Epidermal melanocyte (primary cell): ENCODE data around the gene IQCK.
"Not testable (repeated sequence)": the region's sequence is repeated elsewhere in the genome, so short reads cannot be mapped to it uniquely, and the experiment has no call there.

Experiments used
- DNase-seq: peaks from one replicate; pipeline ENCODE4 v3.0.0; 2011; ENCODE audit warnings: low spot score; ENCODE audit not compliant: insufficient read length

IQCK gene

DNA sequence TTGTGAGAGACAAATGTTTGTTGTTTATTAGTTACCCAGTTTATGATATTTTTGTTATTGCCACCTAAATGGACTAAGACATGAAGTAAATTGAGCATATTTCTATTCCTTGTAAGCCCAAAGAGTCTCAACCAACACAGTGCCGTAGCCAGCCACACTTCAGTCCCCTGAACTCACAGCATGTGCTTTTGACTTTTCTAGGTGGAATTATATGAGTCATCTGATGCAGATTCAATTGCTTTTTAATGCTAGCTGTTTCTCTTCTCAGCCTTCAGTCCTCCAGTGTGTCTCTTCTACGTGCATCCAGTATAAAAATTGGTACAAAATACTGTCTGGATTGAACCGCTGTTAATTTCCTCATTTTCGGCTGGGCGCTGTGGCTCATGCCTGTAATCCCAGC, 39.0 kb downstream of the IQCK start:
- no peak for DNase-seq

DNA sequence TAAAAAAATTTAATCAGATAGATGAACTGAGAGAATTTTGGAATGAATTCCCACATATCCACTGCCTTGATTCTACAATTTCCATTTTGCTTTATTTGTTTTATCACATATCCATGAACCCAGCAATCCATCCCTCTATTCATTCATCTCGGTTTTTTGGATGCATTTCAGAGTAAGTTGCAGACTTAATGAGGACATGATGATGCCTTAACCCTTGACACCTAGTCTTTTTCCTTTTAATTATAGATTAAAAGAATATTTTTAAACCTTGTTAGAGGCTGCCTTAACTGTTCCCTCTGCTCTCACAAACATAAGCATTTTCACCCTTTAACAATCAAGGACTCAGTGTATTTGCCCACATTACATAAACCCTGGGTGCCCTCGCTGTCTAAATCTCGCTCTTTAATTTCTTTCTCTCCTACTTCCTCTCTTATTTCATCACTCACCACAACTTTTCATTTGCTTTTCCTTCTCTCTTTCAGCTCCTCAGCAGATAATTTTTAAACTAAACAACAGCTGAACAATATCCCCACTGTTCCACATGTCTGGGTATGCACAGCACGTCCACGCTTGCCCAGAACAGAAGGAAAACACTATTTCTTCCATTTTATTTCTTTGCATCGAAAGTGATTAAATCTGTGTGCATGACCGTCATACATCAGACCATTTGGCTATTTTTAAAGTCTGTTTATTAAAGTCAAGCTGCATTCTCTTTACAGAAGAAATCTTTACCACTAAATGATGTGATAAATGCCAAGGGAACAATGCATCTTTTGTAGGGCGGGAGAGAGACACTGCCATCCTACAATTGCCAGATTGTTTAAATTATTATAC, 39.9 kb downstream of the IQCK start:
- DNase-seq = peak; percentile 61

DNA sequence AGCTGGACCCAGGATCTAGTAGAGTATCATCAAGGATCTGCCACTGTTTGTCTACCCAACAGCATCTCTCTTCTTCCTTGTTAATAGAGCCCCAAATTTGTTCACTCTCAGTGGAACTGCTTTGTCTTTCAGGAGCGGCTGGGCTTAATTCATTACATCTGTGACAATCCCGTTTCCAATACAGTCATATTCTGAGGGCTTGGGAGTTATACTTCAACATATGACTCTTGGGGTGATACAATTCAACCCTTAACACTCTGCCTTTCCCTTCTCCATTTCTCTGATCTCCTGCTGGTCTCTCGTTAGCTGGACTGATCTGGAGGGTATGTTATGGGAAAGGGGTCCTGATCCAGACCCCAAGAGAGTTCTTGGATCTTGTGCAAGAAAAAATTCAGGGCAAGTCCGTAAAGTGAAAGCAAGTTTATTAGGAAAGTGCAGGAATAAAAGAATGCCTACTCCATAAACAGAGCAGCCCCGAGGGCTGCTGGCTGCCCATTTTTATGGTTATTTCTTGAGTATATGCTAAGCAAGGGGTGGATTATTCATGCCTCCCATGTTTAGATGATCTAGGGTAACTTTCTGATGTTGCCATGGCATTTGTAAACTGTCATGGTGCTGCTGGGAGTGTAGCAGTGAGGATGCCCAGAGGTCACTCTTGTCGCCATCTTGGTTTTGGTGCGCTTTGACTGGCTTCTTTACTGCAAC, 42.4 kb downstream of the IQCK start:
- no peak for DNase-seq

- DNase-seq = no peak
Measured at GRCh38 chr16:19765860-19766553, 47.9 kb downstream of the IQCK start.

DNA sequence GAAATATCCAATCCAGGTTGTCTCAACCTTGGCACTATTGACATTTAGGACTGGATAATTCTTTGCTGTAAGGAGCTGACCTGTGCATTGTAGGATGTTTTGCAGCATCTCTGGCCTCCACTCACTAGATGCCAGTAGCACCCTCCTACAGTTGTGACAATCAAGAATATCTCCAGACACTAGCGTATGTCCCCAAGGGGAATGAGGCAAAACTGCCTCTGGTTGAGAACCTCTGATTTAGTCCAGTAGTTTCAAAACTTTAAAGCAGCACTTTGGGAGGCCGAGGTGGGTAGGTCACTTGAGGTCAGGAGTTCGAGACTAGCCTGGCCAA, 48.4 kb downstream of the IQCK start:
- no peak for DNase-seq

DNA sequence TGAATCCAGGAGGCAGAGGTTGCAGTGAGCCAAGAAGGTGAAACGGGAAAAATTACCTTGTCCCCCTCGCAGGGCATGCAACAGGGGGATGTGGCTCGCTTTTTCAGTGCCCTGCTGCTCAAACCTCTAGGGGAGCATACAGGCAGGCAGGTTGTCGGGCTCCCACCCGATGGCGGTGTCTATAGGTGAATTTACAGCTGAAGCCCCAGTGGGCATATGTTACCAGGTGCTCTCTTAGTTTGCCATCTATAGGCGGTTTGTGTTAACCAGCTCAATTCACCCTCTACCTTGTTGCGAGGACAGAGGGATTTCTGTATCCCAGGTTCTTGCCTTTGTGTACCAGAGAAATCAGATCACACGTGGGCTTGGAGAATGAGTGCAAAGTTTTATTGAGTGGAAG, 48.9 kb downstream of the IQCK start:
- no peak for DNase-seq

GRCh38 chr16:19767497-19767896, 49.4 kb downstream of the IQCK start:
- DNase-seq = no peak

GRCh38 chr16:19769239-19769638, 51.2 kb downstream of the IQCK start:
- DNase-seq = no peak

- no peak for DNase-seq
Measured at GRCh38 chr16:19771040-19771439, 53.0 kb downstream of the IQCK start.

DNA sequence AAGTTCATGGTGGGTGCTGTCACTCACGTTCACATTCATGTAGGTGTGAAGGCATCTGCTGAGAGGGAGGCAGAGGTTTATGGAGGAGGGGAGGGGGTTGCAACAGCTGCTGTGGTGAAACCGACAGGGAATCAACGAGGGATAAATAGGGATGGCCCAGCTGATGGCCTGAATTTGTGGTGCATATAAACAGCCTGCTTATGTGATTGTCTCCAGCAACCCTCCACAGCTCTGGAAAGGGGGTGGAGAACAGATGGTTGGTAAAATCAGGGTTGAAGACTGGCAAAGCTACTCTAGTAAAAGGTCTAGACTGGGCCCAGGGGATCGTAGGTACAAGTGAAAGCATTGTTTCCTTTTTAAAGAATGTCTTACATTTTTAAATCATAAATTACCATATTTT, 53.7 kb downstream of the IQCK start:
- DNase-seq = no peak

GRCh38 chr16:19774024-19774423, 56.0 kb downstream of the IQCK start:
- DNase-seq = no peak

GRCh38 chr16:19776147-19776546, 58.1 kb downstream of the IQCK start:
- no peak for DNase-seq

DNA sequence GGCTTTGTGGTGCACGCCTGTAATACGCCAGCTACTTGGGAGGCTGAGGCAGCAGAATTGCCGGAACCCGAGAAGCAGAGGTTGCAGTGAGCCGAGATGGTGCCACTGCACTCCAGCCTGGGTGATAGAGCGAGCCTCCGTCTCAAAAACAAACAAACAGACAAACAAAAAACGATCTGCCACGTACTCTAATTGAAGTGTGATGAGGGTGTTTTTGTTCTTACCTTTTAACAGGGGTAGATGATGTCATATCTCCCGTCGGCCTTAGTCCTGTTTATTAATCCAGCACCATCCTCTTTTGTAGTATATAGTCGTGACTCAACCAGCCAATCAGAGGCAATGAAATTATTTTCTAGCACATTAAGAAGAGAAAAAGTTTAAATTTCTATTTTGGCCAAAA, 58.5 kb downstream of the IQCK start:
- DNase-seq = no peak

GRCh38 chr16:19780321-19780720, 62.2 kb downstream of the IQCK start:
- no peak for DNase-seq

DNA sequence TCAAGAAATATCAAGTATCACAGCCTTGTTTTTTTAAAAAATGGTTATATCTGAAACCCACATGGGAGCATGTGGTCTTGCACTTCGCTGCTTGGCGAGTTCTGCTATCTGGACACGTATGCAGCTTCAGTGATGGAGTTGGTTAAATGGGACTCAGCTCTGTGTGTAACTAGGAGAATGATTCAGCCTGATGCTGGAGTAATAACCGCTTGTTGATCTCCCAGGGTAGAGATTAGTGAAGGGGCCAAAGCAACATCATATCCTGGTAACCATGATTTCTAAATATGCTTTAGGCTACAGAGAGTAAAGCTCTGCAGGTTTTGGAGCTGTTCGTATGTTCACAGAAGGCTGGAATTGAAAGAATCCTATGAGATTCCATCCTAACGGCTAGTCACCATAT, 63.2 kb downstream of the IQCK start:
- DNase-seq = no peak

DNA sequence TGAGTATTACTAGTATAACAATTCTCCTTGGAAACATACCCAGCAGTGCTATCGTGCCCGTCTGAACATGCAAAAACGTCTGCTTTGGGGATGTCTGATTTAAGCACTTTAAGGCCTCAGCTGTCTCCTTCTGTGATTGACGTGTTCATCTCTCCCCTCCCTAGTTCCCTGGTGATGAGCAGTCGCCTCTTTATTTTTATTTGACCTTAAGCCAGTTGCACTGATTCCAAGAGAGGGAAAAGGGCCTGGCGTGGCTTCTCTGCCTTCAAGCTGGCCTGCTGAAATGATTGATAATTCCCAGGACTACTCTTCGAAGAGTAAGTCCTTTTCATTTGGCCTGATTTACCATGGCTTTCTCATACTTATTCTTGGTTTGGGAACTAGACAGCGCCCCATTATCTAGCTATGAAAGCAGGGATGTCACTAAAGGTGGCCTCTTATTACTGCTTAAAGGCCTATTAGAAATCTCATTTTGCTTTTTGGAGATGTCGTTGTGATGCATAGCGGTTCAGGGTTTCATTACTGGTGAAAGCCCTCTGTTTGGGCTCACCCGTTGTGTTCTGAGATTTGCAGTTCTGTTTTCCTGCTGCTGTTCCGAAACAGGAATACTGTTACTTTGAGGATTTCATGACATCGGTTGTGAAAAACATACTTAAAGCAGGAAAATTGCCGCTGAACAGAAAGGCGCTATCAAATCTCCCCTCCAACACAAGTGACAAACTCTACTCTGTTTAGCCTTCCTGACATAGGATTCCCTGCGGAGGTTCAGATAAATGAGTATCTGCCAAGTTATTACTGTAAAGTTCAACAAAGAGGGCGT, 65.5 kb downstream of the IQCK start:
- no peak for DNase-seq

- DNase-seq = no peak
Measured at GRCh38 chr16:19784183-19784736, 66.2 kb downstream of the IQCK start.

DNA sequence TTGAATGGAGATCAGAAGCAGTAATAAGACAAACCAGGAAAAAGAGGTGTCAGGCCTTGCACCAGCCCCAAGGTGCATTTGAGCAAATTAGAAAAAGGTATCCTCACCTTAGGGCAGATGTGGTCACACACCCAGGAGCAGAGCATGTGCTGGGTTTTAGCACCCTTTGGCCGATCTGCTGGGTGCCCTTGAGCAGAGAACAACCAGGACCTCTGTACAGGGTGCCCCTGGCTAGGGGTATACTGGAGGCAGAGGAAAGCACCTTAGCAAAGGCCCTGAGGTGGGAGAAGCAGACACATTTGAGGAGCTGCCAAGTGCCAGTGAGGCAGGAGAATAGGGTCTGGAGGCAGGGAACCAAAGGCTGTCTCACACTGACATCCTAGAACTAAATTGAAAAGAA, 67.0 kb downstream of the IQCK start:
- no peak for DNase-seq

- no peak for DNase-seq
Measured at GRCh38 chr16:19785512-19786130, 67.5 kb downstream of the IQCK start.

DNA sequence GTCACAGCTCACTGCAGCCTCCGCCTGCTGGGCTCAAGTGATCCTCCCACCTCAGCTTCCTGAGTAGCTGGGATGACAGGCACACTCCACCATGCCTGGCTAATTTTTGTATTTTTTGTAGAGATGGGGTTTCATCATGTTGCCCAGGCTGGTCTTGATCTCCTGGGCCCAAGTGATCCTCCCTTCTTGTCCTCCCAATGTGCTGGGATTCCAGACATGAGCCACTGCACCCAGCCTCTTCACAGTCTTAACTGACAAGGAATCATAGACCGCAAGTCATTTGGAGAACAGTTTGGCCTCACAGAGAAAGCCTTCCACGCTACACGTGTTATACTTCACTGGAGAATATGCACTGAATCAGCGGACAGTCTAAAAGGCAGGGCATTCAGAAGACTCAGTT, 83.3 kb downstream of the IQCK start:
- not testable (repeated sequence) for DNase-seq

DNA sequence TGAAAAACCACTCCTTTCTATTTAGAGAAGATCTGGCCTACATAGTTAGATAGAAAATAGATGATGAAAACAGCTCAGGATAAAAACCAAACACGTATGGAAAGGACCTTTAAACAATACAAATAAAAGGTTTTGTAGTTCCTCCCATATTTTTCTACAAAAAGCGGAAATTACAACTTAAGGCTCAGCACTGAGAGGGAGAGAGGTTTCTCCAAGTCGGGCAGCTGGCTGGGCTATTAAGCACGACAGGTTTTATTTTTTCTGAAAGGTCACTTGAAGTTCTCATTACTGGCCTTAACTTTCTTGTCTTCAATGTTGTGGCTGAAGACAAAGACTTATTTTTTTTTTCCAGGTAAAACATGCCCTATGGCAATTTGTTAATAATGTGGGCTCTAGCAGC, 83.8 kb downstream of the IQCK start:
- not testable (repeated sequence) for DNase-seq
